GM21515 (cell line): ENCODE data around the gene CASZ1.

Experiments
- ATAC-seq: cut with Tn5 transposase; IDR thresholded peaks from one replicate; pipeline ENCODE4 v1.9.1; 2021; ENCODE audit not compliant: unreplicated experiment

The CASZ1 gene

GRCh38 chr1:10730985-10731384 lies 65.5 kb downstream of the CASZ1 start:
- ATAC-seq = no peak

- no peak for ATAC-seq
These were observed 67.6 kb downstream of the CASZ1 start for GRCh38 chr1:10728595-10729410.

- no peak for ATAC-seq
These were observed 68.7 kb downstream of the CASZ1 start for GRCh38 chr1:10727751-10728232.

- ATAC-seq = no peak
These were observed 70.1 kb downstream of the CASZ1 start for GRCh38 chr1:10726355-10726754.

GRCh38 chr1:10724948-10725847 lies 71.2 kb downstream of the CASZ1 start:
- no peak for ATAC-seq

- ATAC-seq = no peak
These were observed 71.9 kb downstream of the CASZ1 start for GRCh38 chr1:10724511-10724910.

GRCh38 chr1:10724052-10724494 lies 72.4 kb downstream of the CASZ1 start:
- no peak for ATAC-seq

- ATAC-seq = no peak
These were observed 73.1 kb downstream of the CASZ1 start for GRCh38 chr1:10723317-10723716.

- ATAC-seq = no peak
These were observed 73.6 kb downstream of the CASZ1 start for GRCh38 chr1:10722803-10723202.

- no peak for ATAC-seq
These were observed 74.8 kb downstream of the CASZ1 start for GRCh38 chr1:10721381-10722321.

GRCh38 chr1:10720635-10721034 lies 75.8 kb downstream of the CASZ1 start:
- ATAC-seq = no peak

- no peak for ATAC-seq
These were observed 78.4 kb downstream of the CASZ1 start for GRCh38 chr1:10718083-10718415.

GRCh38 chr1:10717296-10718082 lies 79.0 kb downstream of the CASZ1 start:
- no peak for ATAC-seq

- ATAC-seq = no peak
These were observed 79.6 kb downstream of the CASZ1 start for GRCh38 chr1:10716840-10717239.

GRCh38 chr1:10714337-10715114 lies 81.9 kb downstream of the CASZ1 start:
- ATAC-seq = no peak

GRCh38 chr1:10713614-10714013 lies 82.8 kb downstream of the CASZ1 start:
- no peak for ATAC-seq

GRCh38 chr1:10712568-10713362 lies 83.7 kb downstream of the CASZ1 start:
- ATAC-seq = no peak

- ATAC-seq = no peak
These were observed 86.0 kb downstream of the CASZ1 start for GRCh38 chr1:10710489-10710888.
